GM18508 (cell line): Measurements from ENCODE around the gene LRRC58.
"Not testable (repeated sequence)": the region's sequence is repeated elsewhere in the genome, so short reads cannot be mapped to it uniquely, and the experiment has no call there.

Experiments used
- ATAC-seq: cut with Tn5 transposase; IDR thresholded peaks from one replicate; pipeline ENCODE4 v1.9.1; 2021; ENCODE audit warnings: moderate number of reproducible peaks; ENCODE audit not compliant: insufficient read depth, unreplicated experiment

Gene LRRC58

GRCh38 chr3:120348991-120349854 lies at the start of gene LRRC58:
TSS of gene LRRC58 (minus strand) at chr3:120349354. CDS start at chr3:120349243, 111 bp downstream.
- peak; percentile 50 for ATAC-seq

- ATAC-seq, result no peak
Measured at GRCh38 chr3:120396469-120396868, 47.3 kb upstream of the LRRC58 start.

- ATAC-seq, result no peak
Measured at GRCh38 chr3:120394347-120394746, 45.2 kb upstream of the LRRC58 start.

GRCh38 chr3:120393761-120394160 lies 44.6 kb upstream of the LRRC58 start:
- no peak for ATAC-seq

- no peak for ATAC-seq
Measured at GRCh38 chr3:120393243-120393642, 44.1 kb upstream of the LRRC58 start.

GRCh38 chr3:120382941-120383447 lies 33.8 kb upstream of the LRRC58 start:
- no peak for ATAC-seq

- no peak for ATAC-seq
Measured at GRCh38 chr3:120381503-120381902, 32.3 kb upstream of the LRRC58 start.

- not testable (repeated sequence) for ATAC-seq
Measured at GRCh38 chr3:120377948-120378347, 28.8 kb upstream of the LRRC58 start.

GRCh38 chr3:120370463-120370862 lies 21.3 kb upstream of the LRRC58 start:
- peak; percentile 63 for ATAC-seq

- ATAC-seq, result peak; percentile 94
Measured at GRCh38 chr3:120369037-120369467, 19.9 kb upstream of the LRRC58 start.

- no peak for ATAC-seq
Measured at GRCh38 chr3:120368172-120368571, 19.0 kb upstream of the LRRC58 start.

- no peak for ATAC-seq
Measured at GRCh38 chr3:120364821-120365220, 15.7 kb upstream of the LRRC58 start.

- ATAC-seq, result no peak
Measured at GRCh38 chr3:120364101-120364500, 14.9 kb upstream of the LRRC58 start.

GRCh38 chr3:120357807-120358206 lies 8.7 kb upstream of the LRRC58 start:
- ATAC-seq, result no peak

GRCh38 chr3:120355486-120355885 lies 6.3 kb upstream of the LRRC58 start:
- no peak for ATAC-seq

GRCh38 chr3:120353463-120353862 lies 4.3 kb upstream of the LRRC58 start:
- no peak for ATAC-seq

- ATAC-seq, result no peak
Measured at GRCh38 chr3:120352017-120352416, 2.9 kb upstream of the LRRC58 start.

GRCh38 chr3:120350401-120350941 lies 1.3 kb upstream of the LRRC58 start:
- ATAC-seq, result no peak

- no peak for ATAC-seq
Measured at GRCh38 chr3:120349855-120350125, 636 bp upstream of the LRRC58 start.

GRCh38 chr3:120348065-120348990 lies 826 bp downstream of the LRRC58 start:
- peak; percentile 26 for ATAC-seq

GRCh38 chr3:120344349-120344748 lies 4.8 kb downstream of the LRRC58 start:
- no peak for ATAC-seq
